Testis (tissue), 3 donors: ENCODE results near the gene PIAS4. TPM values are rescaled to one million over a fixed set of nuclear protein-coding genes. Genes with fewer than 3 reads are reported as not detected.

Source experiments
- DNase-seq: peaks from one replicate; pipeline ENCODE4 v3.0.0-alpha.2; 2019
- H3K27ac ChIP-seq, 2 donors: fragments of 200-600 bp; sonication (generic); one replicate each; pipeline ENCODE4 v1.5.1; 2019
- H3K27me3 ChIP-seq: fragments of 200-600 bp; sonication (generic); one replicate; pipeline ENCODE4 v1.5.1; 2019
- H3K36me3 ChIP-seq: fragments of 200-600 bp; sonication (generic); one replicate; pipeline ENCODE4 v1.5.1; 2017; ENCODE audit warnings: low read depth; ENCODE audit errors: missing control alignments
- H3K4me1 ChIP-seq: fragments of 200-600 bp; sonication (generic); one replicate; pipeline ENCODE4 v1.5.1; 2019
- H3K4me3 ChIP-seq, 2 donors: fragments of 200-600 bp; sonication (generic); one replicate each; pipeline ENCODE4 v1.5.1; 2017 to 2019
- H3K9me3 ChIP-seq: fragments of 200-600 bp; sonication (generic); one replicate; pipeline ENCODE4 v1.5.1; 2017
- CTCF ChIP-seq, 3 experiments: fragments of 450-650 bp in 2 of 3; fragments of 200-600 bp in 1 of 3; sonication (generic) in 1 of 3; IDR thresholded peaks; one replicate each; pipeline ENCODE4 v1.5.1; 2016 to 2019; ENCODE audit warnings: antibody characterized with exemption in 3 of 3, mild to moderate bottlenecking in 2 of 3, moderate library complexity in 1 of 3
- POLR2A ChIP-seq: fragments of 450-650 bp; IDR thresholded peaks from one replicate; pipeline ENCODE4 v1.6.1; 2017; ENCODE audit warnings: antibody characterized with exemption, mild to moderate bottlenecking, moderate library complexity
- WGBS, 2 donors: methylation state at CpG; one replicate each; pipeline ENCODE4 v1.1.5; 2018; 5-methylcytosine and 5-hydroxymethylcytosine counted together
- intact Hi-C: fragments of 100-400 bp; cut with DNase I; formaldehyde crosslinking; loops from one replicate; pipeline ENCODE4 v1.15.1; 2023; ENCODE audit warnings: low total_unique reads
- polyA plus RNA-seq: library from polyadenylated mRNA; stranded (reverse); fragments of 350-450 nt; fragmentation: Illumina TruSeq; extraction: RNeasy Lipid Tissue Mini Kit (QIAGEN cat#74804); gene quantifications from one replicate; pipeline ENCODE4 v1.2.3, GENCODE V29; 2014; ENCODE audit warnings: low read depth, low replicate concordance; ENCODE audit not compliant: insufficient read depth
- total RNA-seq, 2 donors: library from RNA; depleted of rRNA; stranded (reverse); fragments of >200 nt; gene quantifications; one replicate each; pipeline ENCODE4 v1.2.3, GENCODE V29; 2016

Gene PIAS4
- total and polyA plus RNA-seq, 3 donors from 2014 or later = 89.1 to 142 (median 94.5) TPM

- no peak for DNase-seq
- intact Hi-C loops = no loop called here
- no peaks in the 10 kb centered on the region for H3K9me3 ChIP-seq
- H3K27me3 ChIP-seq = no peaks in the 10 kb centered on the region
- H3K4me3 ChIP-seq = no peak overlapping the region
- peaks cover 10% of the 10 kb centered on the region for H3K4me1 ChIP-seq
- no peak overlapping the region for H3K27ac ChIP-seq
- WGBS, 2 donors = 67 to 74% methylated on average over 10 to 12 of the region's 12 CpGs
- no peak for TF ChIP-seq CTCF (IDR thresholded peaks at IDR 0.05)
- no peak for TF ChIP-seq POLR2A
- no peaks in the 10 kb centered on the region for H3K36me3 ChIP-seq
These were observed 61.9 kb downstream of the PIAS4 start for GRCh38 chr19:4069331-4069959.

GRCh38 chr19:4071610-4072009 lies 64.1 kb downstream of the PIAS4 start:
- WGBS, 2 donors = 93 to 98% methylated on average over 3 of the region's 3 CpGs
- Histone ChIP-seq H3K27me3 (no peaks in the 10 kb centered on the region), H3K27ac (no peak overlapping the region), H3K4me3 (no peak overlapping the region), H3K4me1 (peaks cover 10% of the 10 kb centered on the region), H3K36me3 (no peaks in the 10 kb centered on the region), H3K9me3 (no peaks in the 10 kb centered on the region)
- intact Hi-C loops = no loop called here
- TF ChIP-seq CTCF (IDR thresholded peaks at IDR 0.05) (no peak), POLR2A (no peak)
- DNase-seq = no peak

- H3K27me3 ChIP-seq = no peaks in the 10 kb centered on the region
- H3K4me3 ChIP-seq = no peak overlapping the region
- no peak overlapping the region for H3K27ac ChIP-seq
- no peaks in the 10 kb centered on the region for H3K9me3 ChIP-seq
- no peak for DNase-seq
- peaks cover 4% of the 10 kb centered on the region for H3K4me1 ChIP-seq
- H3K36me3 ChIP-seq = no peaks in the 10 kb centered on the region
- 72 to 75% methylated on average over 9 of the region's 9 CpGs for WGBS, 2 donors
- intact Hi-C loops = no loop called here
- TF ChIP-seq CTCF (IDR thresholded peaks at IDR 0.05) (no peak), POLR2A (no peak)
These were observed 67.8 kb downstream of the PIAS4 start for GRCh38 chr19:4075373-4075772.

- 75 to 80% methylated on average over 3 of the region's 3 CpGs for WGBS, 2 donors
- Histone ChIP-seq H3K4me3 (no peak overlapping the region), H3K4me1 (peaks cover 4% of the 10 kb centered on the region), H3K27me3 (no peaks in the 10 kb centered on the region), H3K9me3 (no peaks in the 10 kb centered on the region), H3K27ac (no peak overlapping the region), H3K36me3 (no peaks in the 10 kb centered on the region)
- no peak for TF ChIP-seq CTCF (IDR thresholded peaks at IDR 0.05)
- TF ChIP-seq POLR2A = no peak
- no peak for DNase-seq
- intact Hi-C loops = no loop called here
These were observed 69.5 kb downstream of the PIAS4 start for GRCh38 chr19:4077007-4077374.
